OCI-LY7 (cell line): ENCODE measurements around the gene TECTA.

Experiments used
- EZH2phosphoT487 ChIP-seq: fragments of 200-600 bp; sonication (generic); IDR thresholded peaks from 2 replicates; pipeline ENCODE4 v1.6.1; 2018; ENCODE audit warnings: low read depth, borderline replicate concordance, mild to moderate bottlenecking, mixed run types, antibody characterized with exemption, low read length, moderate library complexity, mixed read lengths
- TF ChIP-seq, protein P1 (sequence below): fragments of 200-600 bp; sonication (generic); conservative IDR thresholded peaks from 2 replicates; pipeline ENCODE4 v1.5.1; 2014; ENCODE audit warnings: mild to moderate bottlenecking, antibody characterized with exemption, low read length, moderate library complexity, mixed read lengths

GRCh38 chr11:121119440-121119839 is 18.4 kb downstream of the TECTA start:
- TF ChIP-seq, protein P1, sequence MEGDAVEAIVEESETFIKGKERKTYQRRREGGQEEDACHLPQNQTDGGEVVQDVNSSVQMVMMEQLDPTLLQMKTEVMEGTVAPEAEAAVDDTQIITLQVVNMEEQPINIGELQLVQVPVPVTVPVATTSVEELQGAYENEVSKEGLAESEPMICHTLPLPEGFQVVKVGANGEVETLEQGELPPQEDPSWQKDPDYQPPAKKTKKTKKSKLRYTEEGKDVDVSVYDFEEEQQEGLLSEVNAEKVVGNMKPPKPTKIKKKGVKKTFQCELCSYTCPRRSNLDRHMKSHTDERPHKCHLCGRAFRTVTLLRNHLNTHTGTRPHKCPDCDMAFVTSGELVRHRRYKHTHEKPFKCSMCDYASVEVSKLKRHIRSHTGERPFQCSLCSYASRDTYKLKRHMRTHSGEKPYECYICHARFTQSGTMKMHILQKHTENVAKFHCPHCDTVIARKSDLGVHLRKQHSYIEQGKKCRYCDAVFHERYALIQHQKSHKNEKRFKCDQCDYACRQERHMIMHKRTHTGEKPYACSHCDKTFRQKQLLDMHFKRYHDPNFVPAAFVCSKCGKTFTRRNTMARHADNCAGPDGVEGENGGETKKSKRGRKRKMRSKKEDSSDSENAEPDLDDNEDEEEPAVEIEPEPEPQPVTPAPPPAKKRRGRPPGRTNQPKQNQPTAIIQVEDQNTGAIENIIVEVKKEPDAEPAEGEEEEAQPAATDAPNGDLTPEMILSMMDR, result no peak
- no peak for TF ChIP-seq EZH2phosphoT487
